ENCODE results near the gene WNT1.
A peak's percentile ranks its signal among the peaks of the same experiment; 100 is the strongest.

Gene WNT1

GRCh38 chr12:48999371-49000131, 21.4 kb downstream of the WNT1 start, which contains the start of gene DDN:
Gene DDN, minus strand, starts transcription at chr12:48999375. Its CDS starts 88 bp downstream, at chr12:48999287.
- DNase-seq (ENCODE audit: low read depth in 3 of 3, low spot score in 1 of 3): no peak

- DNase-seq (ENCODE audit: low read depth in 3 of 3, low spot score in 1 of 3): no peak
Measured at GRCh38 chr12:49000346-49000745, 22.2 kb downstream of the WNT1 start.

- no peak for DNase-seq (ENCODE audit: low read depth in 3 of 3, low spot score in 1 of 3)
Measured at GRCh38 chr12:49008943-49009342, 30.8 kb downstream of the WNT1 start.

- DNase-seq (ENCODE audit: low read depth in 3 of 3, low spot score in 1 of 3): no peak
Measured at GRCh38 chr12:49010092-49010668, 32.1 kb downstream of the WNT1 start.

GRCh38 chr12:49012739-49013138, 34.6 kb downstream of the WNT1 start:
- no peak for DNase-seq (ENCODE audit: low read depth in 3 of 3, low spot score in 1 of 3)

GRCh38 chr12:49013428-49013827, 35.3 kb downstream of the WNT1 start:
- no peak for DNase-seq (ENCODE audit: low read depth in 3 of 3, low spot score in 1 of 3)

GRCh38 chr12:49014547-49014946, 36.4 kb downstream of the WNT1 start:
- no peak for DNase-seq (ENCODE audit: low read depth in 3 of 3, low spot score in 1 of 3)

- no peak for DNase-seq (ENCODE audit: low read depth in 3 of 3, low spot score in 1 of 3)
Measured at GRCh38 chr12:49015196-49015595, 37.1 kb downstream of the WNT1 start.

GRCh38 chr12:49017891-49018260, 39.8 kb downstream of the WNT1 start:
- no peak for DNase-seq (ENCODE audit: low read depth in 3 of 3, low spot score in 1 of 3)

GRCh38 chr12:49018261-49019119, 40.4 kb downstream of the WNT1 start, which contains the start of gene PRKAG1:
Gene PRKAG1, minus strand, starts transcription at chr12:49018776. Its CDS starts 36 bp downstream, at chr12:49018740.
- peak; percentile 89 to 94 (median 90) for DNase-seq (ENCODE audit: low read depth in 3 of 3, low spot score in 1 of 3)

GRCh38 chr12:49019120-49019430, 41.0 kb downstream of the WNT1 start:
- no peak for DNase-seq (ENCODE audit: low read depth in 3 of 3, low spot score in 1 of 3)

- no peak for DNase-seq (ENCODE audit: low read depth in 3 of 3, low spot score in 1 of 3)
Measured at GRCh38 chr12:49019443-49020324, 41.6 kb downstream of the WNT1 start.

- no peak for DNase-seq (ENCODE audit: low read depth in 3 of 3, low spot score in 1 of 3)
Measured at GRCh38 chr12:49020441-49020840, 42.3 kb downstream of the WNT1 start.

- no peak for DNase-seq (ENCODE audit: low read depth in 3 of 3, low spot score in 1 of 3)
Measured at GRCh38 chr12:49021292-49021915, 43.3 kb downstream of the WNT1 start.

GRCh38 chr12:49022558-49023178, 44.5 kb downstream of the WNT1 start:
- no peak for DNase-seq (ENCODE audit: low read depth in 3 of 3, low spot score in 1 of 3)

GRCh38 chr12:49023812-49024211, 45.7 kb downstream of the WNT1 start:
- no peak for DNase-seq (ENCODE audit: low read depth in 3 of 3, low spot score in 1 of 3)

- no peak for DNase-seq (ENCODE audit: low read depth in 3 of 3, low spot score in 1 of 3)
Measured at GRCh38 chr12:49024543-49024942, 46.4 kb downstream of the WNT1 start.

- DNase-seq (ENCODE audit: low read depth in 3 of 3, low spot score in 1 of 3): no peak
Measured at GRCh38 chr12:49025463-49025862, 47.3 kb downstream of the WNT1 start.

GRCh38 chr12:49026101-49026500, 48.0 kb downstream of the WNT1 start:
- DNase-seq (ENCODE audit: low read depth in 3 of 3, low spot score in 1 of 3): no peak
